Measurements from ENCODE around the gene CELF5.
"Not testable (repeated sequence)": the region's sequence is repeated elsewhere in the genome, so short reads cannot be mapped to it uniquely, and the experiment has no call there.

The CELF5 gene

DNA sequence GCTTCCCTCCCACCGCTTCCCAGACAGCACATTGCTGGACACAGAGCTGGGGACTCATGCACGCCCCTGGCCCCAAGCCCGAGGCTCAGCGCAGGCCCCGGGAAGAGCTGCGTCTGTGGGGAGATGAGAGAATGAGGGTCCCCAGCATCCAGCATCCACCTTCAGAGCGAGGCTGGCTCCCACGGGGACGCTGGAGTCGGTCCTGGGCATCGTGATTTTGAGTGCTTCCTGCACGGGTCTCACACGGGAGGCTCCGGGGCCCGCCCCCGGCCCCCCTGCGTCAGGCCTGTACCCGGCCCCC lies 34.0 kb upstream of the CELF5 start:
- DNase-seq (ENCODE audit: low spot score), result no peak

DNA sequence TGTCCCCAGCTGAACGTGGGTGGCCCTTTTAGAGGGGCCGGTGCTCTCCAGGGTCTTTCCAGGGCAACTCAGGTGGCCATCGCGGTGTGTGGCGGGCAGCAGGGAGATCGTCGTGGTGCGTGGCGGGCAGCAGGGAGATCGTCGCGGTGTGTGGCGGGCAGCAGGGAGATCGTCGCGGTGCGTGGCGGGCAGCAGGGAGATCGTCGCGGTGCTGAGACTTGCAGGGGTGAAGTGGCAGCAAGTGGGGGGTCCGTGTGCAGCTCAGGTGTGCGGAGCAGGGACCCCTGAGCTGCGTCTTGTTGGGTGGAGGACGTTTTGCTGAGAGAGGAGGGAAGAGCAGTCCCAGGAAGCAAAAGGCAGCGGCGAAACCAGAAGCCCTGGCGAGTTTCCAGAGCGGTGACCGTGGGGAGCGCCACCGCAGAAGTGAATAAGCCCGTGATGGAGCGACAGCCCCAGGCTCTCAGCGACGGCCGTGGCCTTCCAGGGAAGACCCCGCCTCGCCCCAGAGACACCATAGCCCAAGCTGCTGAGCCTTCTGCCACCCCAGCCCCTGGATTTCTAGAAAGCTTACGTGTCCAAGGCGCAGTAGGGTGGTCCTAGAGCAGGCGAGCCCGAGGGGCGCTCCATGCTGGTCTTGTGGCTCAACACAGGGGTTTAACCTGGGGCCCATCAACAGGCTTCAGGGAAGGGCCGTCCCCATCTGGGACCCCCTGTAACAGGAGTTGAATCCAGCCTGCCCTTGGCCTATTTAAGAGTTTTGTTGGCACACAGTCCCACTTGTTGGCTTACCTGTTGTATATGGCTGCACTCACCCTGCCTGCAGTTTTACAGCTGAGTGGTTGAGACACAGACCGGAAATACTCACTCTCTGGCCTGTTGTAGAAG lies 33.3 kb upstream of the CELF5 start:
- no peak for DNase-seq (ENCODE audit: low spot score)

DNA sequence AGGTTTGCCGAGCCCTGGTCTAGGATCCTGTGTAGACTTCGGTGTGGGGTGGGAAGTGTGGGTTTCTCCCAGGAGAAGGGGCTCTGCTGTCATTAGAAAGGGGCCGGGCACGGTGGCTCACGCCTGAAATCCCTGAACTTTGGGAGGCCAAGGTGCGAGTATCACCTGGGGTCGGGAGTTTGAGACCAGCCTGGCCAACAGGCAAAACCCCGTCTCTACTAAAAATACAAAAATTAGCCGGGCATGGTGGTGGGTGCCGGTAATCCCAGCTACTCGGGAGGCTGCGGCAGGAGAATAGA lies 32.7 kb upstream of the CELF5 start:
- not testable (repeated sequence) for DNase-seq (ENCODE audit: low spot score)

DNA sequence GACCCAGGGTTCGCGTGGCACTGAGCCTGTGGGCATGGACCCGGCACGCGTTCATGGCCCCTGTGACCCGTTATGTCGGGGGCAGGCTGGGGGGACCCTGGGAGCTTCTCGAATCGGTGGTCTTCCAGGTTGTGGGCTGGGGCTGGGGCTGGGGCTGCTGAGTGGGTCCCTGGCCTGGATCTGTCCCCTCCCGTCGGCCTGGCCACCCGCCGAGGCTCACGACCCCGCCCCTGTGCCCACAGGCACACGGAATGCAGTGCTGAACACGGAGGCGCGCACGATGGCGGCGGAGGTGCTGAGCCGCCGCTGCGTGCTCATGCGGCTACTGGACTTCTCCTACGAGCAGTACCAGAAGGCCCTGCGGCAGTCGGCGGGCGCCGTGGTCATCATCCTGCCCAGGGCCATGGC lies 32.2 kb upstream of the CELF5 start:
- DNase-seq (ENCODE audit: low spot score), result no peak

DNA sequence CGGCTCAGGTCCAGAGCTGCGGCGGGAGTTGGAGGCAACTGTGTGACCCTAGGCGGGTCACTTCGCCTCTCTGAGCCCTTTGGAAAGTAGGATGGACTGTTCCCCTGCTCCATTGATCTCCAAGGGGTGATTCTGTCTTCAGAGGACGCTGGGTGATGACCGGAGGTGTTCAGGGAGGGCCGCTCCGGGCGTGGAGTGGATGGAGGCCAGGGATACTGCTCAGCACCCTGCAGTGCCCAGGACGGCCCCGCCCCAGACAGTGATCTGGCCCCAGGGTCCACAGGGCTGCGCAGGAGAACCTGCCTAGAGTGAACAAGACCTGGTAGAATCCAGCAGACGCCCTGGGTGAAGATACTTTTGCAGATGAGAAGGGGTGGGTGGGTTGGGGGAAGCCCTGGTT lies 31.8 kb upstream of the CELF5 start:
- DNase-seq (ENCODE audit: low spot score), result no peak

DNA sequence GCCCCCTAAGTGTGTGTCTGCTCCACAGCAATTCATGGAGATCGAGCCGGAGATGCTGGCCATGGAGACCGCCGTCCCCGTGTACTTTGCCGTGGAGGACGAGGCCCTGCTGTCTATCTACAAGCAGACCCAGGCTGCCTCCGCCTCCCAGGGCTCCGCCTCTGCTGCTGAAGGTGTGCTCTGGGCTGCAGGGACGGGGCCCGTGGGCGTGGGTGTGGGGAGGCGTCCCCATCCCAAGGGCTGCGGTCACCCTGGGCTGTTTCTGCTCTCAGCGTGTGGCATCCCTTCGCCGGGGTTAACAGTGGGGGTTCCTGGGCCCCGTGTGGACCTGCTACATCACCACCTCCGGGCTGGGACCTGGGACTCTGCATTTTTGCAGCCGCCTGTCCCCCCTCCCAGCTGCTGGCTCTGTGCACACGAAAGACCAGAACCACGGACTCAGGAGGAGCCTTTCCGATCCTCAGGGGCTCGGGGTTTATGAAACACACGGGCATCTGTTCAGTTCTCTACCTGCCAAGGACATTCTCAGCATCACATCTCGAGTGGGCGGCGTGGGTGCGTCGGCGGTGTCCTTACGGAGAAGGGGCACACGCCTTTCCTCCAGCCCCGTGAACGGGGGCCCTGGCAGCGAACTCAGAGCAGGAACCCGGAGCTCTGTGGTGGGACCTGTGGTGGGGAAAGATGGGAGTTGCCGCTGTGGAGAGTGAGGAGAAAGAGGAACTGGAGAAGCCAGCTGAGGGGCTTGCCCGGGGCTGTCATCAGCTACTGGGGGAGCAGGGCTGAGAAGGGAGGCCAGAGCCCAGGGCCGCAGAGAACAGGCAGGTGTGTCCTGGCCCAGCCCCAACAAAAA lies 31.0 kb upstream of the CELF5 start:
- no peak for DNase-seq (ENCODE audit: low spot score)

DNA sequence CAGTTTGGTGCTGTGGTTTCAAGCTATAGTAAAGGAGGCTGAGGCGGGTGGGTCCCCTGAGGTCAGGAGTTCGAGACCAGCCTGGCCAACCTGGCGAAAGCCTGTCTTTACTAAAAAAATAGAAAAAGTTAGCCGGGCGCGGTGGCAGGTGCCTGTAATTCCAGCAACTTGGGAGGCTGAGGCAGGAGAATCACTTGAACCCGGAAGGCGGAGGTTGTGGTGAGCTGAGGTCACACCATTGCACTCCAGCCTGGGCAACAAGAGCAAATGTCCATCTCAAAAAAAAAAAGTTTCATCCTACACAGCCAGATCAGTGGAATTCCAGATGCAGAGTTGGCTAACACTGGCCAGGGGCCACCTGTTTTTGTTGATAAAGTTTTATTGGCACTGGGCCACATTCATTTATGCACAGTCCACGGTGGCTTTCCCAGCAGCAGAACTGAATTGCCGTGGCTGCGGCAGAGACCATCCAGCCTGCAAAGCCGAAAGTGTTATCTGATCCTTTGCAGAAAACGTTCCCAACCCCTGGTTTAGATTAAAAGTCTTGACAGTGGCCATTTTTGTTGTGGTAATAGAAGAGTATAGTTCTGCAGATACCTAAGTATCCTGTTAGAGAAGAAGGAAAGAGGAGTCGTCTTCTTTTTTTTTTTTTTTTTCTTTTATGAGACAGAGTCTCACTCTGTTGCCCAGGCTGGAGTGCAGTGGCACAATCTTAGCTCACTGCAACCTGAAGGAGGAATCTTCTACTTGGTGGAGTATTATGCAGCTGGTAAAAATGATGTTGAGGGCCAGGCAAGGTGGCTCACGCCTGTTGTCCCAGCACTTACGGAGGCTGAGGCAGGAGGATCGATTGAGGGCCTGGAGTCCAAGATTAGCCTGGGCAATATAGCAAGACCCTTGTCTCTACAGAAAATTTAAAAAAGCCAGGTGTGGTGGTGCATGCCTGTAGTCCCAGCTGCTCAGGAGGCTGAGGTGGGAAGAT lies 30.1 kb upstream of the CELF5 start:
- no peak for DNase-seq (ENCODE audit: low spot score)

DNA sequence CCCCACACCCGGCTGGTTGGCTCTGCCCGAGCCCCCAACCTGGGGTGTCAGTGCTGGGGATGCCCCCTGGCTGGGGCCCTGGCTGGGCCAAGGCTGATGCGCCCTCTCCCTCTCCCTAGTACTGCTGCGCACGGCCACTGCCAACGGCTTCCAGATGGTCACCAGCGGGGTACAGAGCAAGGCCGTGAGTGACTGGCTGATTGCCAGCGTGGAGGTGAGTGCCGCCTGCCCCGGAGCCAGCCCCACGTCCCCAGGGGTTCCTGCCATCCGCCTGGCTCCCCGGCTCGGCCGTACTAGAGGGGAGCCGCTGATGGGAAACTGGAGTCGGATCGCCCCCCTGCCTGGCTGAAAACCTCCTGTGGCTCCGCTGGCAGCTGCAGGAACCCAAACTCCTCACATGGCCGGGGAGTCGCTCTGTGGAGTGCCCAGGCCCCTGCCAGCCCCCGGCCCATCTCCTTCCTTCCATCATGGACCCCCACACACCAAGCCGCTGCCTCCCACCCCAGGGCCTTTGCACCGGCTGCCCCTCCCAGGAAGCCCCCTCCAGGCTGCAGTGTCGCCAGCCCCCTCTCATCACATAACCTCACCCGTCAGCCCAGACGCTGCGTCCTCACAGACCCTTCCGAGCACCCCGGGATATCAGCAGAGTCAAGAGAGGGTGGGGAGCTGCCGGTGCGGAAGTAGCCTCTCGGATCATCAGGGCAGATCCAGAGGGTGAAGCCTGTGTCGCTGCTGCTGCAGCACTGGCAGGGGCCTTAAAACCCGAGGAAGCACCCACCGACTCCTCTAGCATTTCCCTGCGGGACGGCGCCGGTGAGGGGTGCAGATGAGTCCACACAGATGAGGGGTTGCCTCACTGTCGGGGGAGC lies 28.2 kb upstream of the CELF5 start:
- DNase-seq (ENCODE audit: low spot score), result no peak

DNA sequence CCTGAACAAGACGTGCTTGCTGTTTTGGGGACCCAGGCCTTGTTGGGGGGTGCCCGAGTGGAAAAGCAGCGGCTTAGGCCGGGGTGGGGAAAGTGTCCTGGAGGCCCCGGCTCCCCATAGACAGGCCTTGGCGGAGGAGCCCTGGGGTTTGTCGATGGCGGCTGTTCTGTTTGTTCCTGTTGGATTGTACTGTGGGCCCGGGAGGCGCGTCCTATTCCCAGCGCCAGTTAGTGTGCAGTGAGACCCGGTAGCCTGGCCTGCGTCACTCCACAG lies 27.6 kb upstream of the CELF5 start:
- no peak for DNase-seq (ENCODE audit: low spot score)

DNA sequence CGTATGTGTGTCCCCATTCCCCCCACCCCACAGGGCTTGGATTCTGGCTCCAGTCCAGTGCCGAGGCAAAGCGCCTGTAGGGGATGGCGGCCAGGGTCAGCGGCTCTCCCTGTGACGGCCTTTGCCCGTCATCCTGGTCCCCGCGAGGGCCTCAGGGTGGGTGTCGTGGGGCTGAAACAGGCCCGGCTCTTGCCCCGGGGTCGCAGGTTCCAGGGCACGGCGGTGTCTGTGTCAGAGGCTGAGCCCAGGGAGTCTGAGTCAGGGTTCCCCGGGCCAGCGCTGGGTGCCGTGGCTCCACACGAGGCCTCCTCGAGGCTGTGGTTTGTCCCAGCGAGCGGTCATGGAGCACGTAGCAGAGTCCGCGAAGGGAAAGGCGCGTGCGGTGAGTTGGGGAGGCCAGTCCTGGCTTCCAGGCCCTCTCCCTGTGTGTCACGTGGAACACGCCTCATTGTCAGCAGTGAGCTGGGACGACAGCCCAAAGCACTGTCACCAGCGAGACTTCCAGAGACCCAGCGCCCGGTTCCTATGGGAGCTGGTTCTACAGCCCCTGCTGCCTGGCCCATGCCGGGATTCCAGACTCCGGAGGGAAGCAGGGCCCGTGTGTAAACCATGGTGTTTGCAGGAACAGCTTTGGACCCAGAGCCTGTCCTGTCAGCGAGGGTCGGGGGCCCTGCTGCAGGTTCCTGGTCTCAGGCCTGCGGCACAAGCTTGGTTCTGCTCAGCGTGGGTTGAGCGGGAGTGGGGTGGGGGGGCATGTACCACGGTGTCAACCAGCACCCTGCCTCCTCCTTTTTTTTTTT lies 25.4 kb upstream of the CELF5 start:
- DNase-seq (ENCODE audit: low spot score), result no peak

DNA sequence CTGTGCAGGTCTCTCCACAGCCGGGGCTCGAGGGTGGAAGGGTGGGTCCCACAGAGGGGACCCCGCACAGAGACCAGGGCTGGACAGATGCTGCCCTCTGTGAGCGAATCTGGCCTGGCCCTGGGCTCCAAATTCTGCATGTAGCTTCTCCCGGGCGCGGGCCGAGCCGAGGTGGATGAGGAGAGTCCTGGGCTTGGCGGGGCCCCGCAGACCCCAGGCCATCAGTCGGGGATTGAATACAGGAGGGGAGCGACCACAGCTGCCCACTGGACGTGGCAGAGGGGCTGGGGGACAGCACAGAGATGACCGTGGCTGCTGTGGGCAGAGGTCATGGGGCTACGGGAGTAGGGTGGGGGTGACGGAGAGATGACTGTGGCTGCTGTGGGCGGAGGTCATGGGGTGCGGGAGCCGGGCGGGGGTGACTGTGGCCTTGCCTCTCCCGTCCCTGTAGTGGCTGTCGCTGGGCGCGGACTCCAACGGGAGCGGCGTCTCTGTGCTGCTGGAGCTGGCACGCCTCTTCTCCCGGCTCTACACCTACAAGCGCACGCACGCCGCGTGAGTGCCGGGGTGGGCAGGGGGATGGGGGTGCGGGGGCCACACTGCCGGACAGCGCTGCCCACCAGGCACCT lies 23.3 kb upstream of the CELF5 start:
- no peak for DNase-seq (ENCODE audit: low spot score)

DNA sequence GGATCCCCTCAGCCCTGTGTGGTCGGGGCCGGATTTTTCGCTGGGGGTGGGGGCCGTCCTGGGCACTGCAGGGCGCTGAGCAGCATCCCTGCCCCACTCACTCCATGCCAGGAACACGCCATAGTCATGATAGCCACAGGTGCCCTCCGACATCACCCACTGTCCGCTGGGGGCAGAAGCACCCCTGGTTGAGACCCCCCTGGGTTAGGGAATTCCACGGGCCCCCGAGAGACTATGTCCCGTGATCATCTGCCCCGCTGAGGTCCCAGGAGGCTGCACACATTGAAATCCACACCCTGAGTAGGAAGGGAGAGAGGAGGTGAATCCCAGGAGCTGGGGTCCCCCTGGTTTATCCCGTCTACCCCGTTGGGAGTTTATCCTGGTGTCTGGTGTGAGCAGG lies 22.6 kb upstream of the CELF5 start:
- DNase-seq (ENCODE audit: low spot score), result no peak

DNA sequence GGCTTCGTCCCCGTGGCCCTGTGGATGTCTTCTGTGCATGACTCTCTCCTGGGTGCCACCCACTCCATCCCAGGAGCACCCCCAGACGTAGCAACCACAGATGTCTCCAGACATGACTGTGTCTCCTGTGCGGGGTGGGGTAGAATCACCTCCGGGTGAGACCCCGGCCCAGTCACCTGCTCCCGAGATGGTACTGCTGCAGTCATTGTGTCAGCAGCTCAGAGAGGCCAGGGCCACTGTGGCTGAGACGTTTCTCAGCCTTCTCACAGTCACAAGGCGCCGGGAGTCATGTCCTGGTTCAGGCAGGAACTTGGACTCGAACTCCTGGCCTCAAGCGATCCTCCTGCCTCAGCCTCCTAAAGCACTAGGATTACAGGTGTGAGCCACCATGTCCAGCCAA lies 22.1 kb upstream of the CELF5 start:
- DNase-seq (ENCODE audit: low spot score), result no peak

DNA sequence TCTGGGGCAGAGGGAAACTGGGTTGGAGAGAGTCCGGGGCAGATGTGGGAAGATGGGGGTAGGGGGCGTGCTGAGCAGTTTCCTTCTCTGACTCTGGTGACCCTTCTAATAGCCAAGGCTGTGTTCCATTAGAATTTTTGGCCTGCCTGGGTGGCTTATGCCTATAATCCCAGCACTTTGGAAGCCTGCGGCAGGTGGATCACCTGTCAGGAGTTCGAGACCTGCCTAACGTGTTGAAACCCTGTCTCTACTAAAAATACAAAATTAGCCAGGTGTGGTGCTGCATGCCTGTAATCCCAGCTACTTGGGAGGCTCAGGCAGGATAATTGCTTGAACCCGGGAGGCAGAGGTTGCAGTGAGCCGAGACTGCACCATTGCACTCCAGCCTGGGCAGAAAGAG lies 21.6 kb upstream of the CELF5 start:
- DNase-seq (ENCODE audit: low spot score), result not testable (repeated sequence)

DNA sequence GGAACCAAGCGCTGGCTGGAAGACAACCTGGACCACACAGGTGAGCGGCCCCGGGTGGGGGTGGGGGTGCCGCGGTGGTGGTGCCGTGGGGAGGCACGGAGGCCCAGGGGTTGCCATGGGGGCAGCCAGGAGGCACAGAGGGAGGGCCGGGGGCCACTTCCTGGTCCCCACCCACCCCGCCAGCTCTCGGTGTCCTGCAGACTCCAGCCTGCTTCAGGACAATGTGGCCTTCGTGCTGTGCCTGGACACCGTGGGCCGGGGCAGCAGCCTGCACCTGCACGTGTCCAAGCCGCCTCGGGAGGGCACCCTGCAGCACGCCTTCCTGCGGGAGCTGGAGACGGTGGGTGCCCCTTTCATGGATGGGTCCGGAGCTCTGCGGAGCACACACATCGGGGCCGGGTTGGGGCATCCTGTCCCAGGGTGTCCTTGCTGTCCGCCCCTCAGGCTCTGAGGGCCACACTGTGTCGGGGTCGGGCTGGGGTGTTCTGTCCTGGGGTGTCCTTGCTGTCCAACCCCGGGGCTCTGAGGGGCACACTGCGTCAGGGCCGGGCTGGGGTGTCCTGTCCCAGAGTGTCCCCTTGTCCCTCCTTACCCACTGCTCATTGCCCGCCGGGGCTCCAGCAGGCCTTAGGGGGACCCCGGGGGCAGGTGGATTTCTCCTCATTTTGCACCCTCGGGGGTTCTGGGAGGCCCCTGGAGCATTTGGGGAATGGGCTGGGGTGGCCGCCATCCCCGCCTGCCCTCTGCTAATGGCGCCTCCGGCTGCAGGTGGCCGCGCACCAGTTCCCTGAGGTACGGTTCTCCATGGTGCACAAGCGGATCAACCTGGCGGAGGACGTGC lies 20.4 kb upstream of the CELF5 start:
- no peak for DNase-seq (ENCODE audit: low spot score)

DNA sequence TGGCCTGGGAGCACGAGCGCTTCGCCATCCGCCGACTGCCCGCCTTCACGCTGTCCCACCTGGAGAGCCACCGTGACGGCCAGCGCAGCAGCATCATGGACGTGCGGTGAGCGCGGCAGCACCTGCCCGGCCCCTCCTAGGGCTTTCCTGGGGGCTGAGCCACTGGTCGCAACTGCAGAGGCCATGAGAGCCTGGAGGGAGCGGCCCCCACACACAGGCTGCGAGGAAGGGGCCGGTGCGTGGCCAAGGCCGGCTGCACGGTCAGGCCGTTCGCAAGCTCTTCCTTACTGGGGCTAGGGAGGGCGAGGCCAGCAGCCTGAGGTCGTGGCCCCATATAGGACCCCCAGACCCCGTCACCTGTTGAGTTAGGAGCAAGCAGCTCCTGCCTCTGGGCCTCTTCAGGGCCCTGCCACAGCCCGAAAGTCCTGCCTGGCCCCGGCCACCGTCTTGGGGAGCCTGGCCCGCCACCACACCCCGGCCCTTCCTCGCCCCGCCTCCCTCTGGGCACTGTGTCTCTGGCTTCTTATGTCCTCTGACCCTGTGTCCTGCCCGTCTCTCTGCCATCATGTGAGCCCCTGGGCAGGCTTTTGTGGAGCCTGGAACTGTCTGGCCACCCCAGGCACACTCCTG lies 19.7 kb upstream of the CELF5 start:
- no peak for DNase-seq (ENCODE audit: low spot score)

DNA sequence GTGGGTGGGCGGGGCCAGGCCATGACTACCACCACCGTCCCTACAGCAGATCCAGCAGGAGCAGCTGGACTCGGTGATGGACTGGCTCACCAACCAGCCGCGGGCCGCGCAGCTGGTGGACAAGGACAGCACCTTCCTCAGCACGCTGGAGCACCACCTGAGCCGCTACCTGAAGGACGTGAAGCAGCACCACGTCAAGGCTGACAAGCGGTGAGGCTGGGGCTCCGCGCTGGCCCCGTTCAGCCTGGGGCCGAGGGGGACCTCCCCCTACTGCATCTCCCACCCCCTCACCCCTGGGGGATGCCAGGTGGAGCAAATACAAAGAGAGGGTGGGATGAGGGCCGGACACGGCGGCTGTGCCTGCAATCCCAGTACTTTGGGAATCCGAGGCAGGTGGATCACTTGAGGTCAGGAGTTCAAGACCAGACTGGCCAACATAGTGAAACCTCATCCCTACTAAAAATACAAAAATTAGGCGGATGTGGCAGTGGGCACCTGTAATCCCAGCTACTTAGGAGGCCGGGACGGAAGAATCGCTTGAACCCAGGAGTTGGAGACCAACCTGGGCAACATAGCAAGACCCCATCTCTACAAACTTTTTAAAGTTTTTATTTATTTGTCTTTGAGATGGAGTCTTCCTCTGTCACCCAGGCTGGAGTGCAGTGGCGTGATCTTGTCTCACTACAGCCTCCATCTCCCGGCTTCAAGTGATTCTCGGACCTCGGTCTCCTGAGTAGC lies 18.1 kb upstream of the CELF5 start:
- DNase-seq (ENCODE audit: low spot score), result no peak

All from LoVo (cell line).